ENCODE results near the gene PDIK1L.

DNA sequence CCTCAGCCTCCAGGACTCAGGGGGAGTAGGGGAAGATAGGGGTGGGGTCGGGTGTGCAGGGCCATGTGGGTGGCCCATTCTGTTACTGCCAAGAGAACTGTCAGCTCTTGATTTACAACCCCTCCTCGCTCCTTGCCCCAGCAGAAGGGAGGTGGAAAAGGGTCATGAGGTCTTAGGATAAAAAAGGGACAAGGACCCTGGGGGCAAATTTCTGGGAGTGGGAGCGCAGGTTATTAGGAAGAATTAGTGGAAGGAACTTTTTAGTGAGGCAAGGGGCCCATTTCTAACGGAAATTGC is 48.1 kb downstream of the PDIK1L start:
- TF ChIP-seq, protein P1, sequence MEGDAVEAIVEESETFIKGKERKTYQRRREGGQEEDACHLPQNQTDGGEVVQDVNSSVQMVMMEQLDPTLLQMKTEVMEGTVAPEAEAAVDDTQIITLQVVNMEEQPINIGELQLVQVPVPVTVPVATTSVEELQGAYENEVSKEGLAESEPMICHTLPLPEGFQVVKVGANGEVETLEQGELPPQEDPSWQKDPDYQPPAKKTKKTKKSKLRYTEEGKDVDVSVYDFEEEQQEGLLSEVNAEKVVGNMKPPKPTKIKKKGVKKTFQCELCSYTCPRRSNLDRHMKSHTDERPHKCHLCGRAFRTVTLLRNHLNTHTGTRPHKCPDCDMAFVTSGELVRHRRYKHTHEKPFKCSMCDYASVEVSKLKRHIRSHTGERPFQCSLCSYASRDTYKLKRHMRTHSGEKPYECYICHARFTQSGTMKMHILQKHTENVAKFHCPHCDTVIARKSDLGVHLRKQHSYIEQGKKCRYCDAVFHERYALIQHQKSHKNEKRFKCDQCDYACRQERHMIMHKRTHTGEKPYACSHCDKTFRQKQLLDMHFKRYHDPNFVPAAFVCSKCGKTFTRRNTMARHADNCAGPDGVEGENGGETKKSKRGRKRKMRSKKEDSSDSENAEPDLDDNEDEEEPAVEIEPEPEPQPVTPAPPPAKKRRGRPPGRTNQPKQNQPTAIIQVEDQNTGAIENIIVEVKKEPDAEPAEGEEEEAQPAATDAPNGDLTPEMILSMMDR (IDR thresholded peaks at IDR 0.05), result no peak
- TF ChIP-seq POLR2A (IDR thresholded peaks at IDR 0.05), result no peak
- no peak for TF ChIP-seq POLR2AphosphoS5 (IDR thresholded peaks at IDR 0.05)

All from breast epithelium (tissue), 3 donors.